ENCODE data around the gene CD9.

DNA sequence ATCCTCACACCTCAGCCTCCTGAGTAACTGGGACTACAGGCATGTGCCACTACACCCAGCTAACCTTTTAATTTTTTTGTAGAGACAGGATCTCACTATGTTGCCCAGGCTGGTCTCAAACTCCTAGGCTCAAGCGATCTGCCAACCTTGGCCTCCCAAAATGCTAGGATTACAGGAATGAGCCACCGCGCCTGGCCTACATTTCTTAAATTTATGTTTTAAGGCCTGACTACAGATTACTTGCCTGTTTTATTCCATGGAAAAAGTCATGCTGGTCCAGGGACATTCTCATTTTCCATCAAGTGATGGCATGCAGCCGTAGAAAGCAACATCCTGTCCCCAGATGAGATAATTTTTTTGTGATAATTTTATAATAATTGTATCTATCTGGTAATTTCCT is 6.1 kb downstream of the CD9 start:
- TF ChIP-seq, protein P1, sequence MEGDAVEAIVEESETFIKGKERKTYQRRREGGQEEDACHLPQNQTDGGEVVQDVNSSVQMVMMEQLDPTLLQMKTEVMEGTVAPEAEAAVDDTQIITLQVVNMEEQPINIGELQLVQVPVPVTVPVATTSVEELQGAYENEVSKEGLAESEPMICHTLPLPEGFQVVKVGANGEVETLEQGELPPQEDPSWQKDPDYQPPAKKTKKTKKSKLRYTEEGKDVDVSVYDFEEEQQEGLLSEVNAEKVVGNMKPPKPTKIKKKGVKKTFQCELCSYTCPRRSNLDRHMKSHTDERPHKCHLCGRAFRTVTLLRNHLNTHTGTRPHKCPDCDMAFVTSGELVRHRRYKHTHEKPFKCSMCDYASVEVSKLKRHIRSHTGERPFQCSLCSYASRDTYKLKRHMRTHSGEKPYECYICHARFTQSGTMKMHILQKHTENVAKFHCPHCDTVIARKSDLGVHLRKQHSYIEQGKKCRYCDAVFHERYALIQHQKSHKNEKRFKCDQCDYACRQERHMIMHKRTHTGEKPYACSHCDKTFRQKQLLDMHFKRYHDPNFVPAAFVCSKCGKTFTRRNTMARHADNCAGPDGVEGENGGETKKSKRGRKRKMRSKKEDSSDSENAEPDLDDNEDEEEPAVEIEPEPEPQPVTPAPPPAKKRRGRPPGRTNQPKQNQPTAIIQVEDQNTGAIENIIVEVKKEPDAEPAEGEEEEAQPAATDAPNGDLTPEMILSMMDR (IDR thresholded peaks at IDR 0.05; ENCODE audit: low read depth, low read length) = no peak
- TF ChIP-seq POLR2A (IDR thresholded peaks at IDR 0.05; ENCODE audit: extremely low read depth, insufficient read length) (no peak), MAX (IDR thresholded peaks at IDR 0.05; ENCODE audit: low read depth, low read length) (no peak)
